GM19023 (cell line): ENCODE data around the gene PLA2G4B.

ENCODE experiments used
- ATAC-seq: cut with Tn5 transposase; IDR thresholded peaks from one replicate; pipeline ENCODE4 v1.9.1; 2021; ENCODE audit warnings: mild to moderate bottlenecking, moderate library complexity; ENCODE audit not compliant: unreplicated experiment

Gene PLA2G4B

GRCh38 chr15:41885841-41886240, 47.2 kb downstream of the PLA2G4B start:
- ATAC-seq = no peak

GRCh38 chr15:41886741-41887140, 48.1 kb downstream of the PLA2G4B start:
- ATAC-seq = no peak

DNA sequence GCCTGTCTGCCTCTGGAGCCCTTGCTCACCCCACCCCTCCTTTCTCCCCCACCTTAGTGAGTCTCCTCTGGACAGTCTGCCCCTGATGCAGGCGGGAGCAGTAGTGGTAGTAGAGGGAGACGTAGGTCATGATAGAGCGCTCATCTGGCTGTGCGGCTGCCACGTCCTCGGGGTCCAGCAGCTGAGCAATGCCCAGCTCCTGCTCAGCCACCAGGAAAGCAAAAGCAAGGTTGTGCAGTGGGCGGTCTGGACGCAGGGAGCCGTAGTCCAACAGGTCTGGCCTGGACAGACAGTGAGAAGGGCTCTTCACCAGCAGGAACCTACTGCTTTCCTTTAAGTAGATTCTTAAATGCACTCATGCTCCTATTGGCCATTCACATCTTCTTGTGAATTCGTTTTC, 48.5 kb downstream of the PLA2G4B start:
- no peak for ATAC-seq

- ATAC-seq = no peak
These were observed 49.2 kb downstream of the PLA2G4B start for GRCh38 chr15:41887893-41888292.

DNA sequence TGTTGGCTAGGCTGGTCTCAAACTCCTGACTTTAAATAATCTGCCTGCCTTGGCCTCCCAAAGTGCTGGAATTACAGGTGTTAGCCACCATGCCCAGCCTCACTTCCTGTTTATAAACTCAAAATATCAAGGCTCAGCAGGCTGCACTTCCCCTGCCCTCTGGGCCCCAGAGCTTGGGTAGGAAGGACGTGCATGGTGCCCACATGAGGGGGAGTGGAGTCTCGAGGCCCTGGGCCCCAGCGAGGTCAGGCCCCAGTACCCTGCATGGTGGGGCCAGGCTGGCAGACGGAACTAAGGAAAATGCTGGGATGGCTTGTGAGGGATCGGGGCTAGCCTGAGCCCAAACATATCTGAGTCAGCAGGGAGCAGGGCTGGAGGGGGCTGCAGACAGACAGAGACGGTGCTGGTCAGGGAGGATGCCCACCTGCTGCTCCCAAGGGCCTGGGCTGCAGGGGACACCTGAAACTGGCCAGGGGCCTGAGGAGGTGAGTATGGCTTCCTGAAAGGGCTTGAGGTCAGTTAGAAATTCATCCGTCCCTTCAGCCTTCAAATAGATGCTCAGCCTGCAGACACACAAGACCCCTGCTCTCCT, 50.1 kb downstream of the PLA2G4B start:
- ATAC-seq = no peak

GRCh38 chr15:41890050-41890690, 51.5 kb downstream of the PLA2G4B start:
- no peak for ATAC-seq

GRCh38 chr15:41891226-41891625, 52.6 kb downstream of the PLA2G4B start:
- no peak for ATAC-seq

DNA sequence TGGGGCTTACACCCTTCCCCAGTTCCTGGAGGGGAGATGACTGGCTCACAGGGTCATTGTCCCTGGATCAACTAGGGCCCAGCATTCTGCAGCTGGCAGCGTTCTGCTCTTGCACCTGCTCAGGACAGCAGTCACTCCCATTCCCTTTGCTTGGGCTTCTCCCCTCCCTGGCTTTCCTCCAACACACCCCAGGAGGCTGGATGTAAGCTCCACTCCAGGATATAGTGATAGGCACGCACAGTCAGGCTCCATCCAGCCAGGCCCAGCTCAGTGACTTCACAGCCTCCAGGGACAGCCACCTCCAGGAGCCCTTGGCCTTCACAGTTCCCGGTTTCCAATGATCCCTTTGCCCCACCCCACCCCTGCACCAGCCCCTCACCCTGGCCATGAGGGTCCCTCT, 53.3 kb downstream of the PLA2G4B start:
- ATAC-seq = no peak

DNA sequence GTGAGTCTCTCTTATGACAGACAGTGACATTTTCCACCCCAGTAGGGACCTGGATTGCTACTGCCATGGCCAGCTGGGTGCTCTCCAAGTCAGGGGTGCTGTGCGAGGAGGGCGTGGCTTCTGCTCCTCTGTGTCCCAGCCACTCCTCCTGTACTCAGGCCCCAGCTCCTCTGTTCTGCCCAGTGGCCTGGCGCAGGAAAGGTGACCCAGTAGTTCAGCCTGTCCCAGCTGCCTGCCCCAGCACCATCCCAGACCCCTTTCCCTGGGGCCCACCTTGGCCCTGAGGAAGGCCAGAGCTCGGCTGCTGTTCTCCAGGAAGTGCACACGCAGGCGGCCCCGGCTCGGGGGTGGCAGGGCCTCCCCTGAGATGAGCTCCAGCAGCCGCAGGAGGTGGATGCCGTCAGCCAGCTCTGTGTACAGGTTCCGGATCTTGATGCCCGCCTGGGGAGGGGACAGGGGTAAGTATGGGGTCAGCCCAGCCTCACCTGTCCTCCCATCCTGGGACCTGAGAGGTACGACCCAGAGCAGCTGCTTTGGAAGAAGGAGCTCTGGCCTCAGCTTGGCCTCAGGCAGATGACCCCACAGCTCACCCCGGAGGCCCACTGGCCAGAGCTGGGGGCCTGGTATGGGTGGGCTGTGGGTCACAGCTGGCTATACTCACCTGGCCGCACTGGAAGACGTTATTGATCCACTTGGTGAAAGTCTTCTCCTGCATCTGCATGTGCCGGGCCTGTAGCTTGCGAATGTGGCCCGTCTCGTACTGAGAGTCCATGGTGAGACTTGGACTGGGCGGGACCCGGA, 54.2 kb downstream of the PLA2G4B start:
- no peak for ATAC-seq

DNA sequence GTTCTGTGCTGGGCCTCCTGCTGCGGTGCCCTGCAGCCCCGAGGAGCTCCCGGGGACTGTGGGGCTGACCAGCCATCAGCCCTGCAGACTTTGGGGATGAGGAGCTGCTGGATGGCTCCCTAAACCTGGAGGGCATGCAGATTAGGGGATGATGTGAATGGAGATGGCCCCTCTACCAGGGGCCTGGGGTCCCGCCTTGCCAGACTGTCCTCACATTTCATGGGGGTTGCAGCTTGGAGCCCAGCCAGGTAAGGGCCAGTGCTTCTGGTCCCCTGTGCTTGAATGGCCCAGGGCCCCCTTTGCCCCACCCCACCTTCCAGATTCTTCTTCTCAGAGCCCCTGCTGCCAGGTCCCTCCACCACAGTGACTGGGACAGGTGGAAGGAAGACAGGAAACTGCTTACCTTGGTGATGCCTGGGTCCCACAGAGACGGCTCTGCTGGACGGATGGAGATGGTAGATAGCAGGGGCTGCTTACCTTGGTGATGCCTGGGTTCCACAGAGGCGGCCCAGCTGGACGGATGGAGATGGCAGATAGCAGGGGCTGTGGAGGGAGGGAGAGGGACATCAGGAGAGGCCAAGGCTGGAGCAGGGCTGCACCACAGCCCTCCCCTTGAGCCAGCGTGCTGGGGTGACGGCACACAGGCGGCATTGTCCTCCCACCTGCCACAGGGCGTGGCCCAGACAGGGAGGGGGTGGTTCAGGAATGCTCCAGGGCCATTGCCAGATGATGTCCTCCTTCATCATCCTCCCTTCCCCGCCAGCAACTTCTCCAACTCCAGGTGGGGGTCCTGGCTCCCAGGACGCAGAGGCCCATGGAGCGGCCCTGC, 55.0 kb downstream of the PLA2G4B start, which contains the start of gene SPTBN5:
SPTBN5 (minus strand) TSS at position 632 of the 829 bp plus-strand sequence; CDS start at position 76, 556 bp downstream.
- ATAC-seq = no peak

DNA sequence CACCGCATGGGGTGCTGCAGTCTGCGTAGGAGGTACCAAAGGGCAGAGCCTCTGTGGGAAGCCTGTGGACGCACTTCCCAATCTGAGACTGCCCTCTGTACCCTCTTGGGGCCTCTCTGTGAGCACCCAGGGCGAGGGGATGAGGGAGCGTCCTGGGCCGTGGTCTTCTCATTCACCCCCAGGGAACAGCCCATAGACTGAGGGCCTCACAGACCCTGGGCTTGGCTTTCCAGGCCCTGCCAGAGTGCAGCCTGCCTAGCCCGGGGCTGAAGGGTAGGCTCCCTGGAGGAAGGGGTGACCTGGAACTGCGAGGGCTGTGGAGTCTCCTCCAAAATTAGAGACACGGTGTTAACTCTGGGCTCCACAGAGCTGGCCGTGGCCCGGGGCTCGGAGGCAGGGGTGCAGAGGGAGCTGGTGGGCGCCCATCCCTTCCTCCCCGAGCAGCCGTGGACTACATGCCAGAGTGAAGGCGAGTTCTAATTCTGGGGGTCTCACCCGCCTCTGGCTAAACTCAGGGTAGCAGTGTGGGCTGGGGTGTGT, 55.7 kb downstream of the PLA2G4B start:
- ATAC-seq = no peak

DNA sequence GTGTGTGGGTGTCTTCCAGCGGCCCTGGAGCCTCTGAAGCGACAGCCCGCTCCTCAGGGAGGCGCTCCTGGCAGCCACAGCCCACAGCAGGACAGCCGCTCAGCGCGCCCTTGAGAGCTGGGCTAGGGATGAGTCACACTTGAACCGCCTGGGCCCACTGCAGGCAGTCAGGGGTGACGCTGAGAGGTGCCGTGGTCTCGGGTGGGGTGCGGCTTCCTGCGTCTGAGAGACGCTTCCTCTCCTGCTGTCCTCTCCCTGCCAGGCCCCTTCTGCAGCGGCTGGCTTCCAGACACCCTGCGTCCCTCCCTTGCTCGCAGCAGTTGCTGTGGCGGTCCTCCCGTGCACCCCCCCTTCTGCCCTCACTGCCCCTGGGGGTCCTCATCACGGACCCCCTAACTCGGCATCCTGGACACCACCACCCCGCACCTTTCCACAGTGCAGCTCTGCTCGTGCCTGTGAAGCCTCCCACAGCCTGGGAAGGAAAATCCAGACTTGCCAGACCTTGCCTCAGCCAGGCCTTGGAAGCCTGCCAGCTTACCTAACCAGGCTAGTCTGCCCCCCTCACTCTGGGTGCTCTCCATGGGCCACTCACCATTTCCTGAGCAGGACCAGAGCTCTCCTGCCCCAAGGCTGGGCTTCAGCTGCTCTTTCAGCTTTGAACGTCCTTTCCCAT, 56.3 kb downstream of the PLA2G4B start:
- peak; percentile 85 for ATAC-seq

DNA sequence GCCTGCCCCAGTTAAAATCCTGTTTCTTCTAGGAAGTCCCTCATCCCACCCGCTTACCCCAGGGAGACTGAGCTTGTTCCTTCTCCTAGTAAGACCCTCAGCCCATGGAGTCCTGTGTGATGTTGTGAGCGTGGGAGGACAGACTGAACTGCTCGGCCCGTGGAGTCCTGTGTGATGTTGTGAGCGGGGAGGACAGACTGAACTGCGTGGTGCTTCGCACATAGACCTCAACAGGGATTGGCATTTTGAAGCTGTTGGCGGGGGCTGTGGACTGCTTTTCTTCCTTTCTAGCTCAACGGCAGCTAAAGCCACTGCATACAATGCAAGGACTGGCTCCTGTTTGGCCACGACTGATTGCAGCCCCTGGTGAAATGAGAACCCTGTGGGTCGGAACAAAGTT, 56.8 kb downstream of the PLA2G4B start:
- ATAC-seq = no peak

DNA sequence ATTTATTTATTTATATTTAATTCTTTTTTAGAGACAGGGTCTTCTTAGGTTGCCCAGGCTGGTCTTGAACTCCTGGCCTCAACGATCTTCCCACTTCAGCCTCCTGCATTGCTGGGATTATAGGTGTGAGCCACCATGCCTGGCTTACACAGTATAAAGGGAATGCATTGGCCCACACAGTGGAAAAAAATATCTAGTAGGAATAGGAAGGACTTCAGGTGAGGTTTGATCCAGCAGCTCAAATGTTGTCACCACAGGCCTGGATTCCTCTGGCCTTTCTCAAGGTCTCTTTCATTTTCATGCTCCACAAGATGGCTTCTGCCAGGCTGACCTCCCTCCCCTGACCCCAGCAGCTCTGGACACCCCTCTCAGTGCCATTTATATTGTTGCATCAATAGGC, 57.3 kb downstream of the PLA2G4B start:
- no peak for ATAC-seq

GRCh38 chr15:41896566-41896965, 57.9 kb downstream of the PLA2G4B start:
- no peak for ATAC-seq

GRCh38 chr15:41897363-41897799, 58.7 kb downstream of the PLA2G4B start:
- ATAC-seq = no peak
